ENCODE results near the gene ZNF417.
A peak's percentile ranks its signal among the peaks of the same experiment; 100 is the strongest.
"Not testable (repeated sequence)": the region's sequence is repeated elsewhere in the genome, so short reads cannot be mapped to it uniquely, and the experiment has no call there.

The ZNF417 gene

DNA sequence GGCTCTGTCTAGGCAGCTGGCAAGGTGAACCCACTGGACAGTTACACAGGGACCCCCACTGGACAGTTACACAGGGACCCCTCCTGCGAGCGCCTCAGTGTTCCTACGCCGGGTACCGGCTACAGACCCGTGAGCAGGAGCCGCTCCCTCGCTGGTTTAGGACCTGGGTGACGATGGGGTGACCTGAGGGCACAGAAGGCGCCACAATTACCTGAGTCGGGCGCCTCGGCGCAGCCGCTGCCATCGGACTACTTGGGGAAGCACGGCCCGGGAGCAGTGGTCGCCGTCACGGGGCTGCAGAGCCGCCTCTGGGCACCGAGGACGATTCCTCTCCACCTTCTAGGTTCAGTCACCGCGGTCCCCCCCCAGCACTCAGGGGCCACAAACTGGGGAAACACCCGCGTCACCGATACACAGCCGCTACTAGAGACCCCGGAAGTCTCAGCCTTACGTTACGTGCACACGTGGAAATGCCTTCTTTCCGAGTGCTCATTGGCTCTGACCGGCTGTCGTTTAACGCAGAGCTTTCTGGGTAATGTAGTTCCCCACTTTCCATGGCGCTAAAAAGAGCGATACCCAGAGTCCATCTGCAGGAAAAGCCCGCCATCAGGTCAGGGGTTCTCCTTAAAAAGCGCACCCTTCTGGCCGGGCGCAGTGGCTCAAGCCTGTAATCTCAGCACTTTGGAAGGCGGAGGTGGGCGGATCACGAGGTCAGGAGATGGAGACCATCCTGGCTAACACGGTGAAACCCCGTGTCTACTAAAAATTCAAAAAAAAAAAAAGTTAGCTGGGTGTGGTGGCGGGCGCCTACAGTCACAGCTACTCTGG, at the start of gene ZNF417:
TSS of gene ZNF417 (minus strand) at position 425 of the 828 bp plus-strand sequence. CDS start at position 244, 181 bp downstream.
- peak; percentile 69 to 98 (median 87) for DNase-seq
- intact Hi-C loops (cut with DNase I): not testable (repeated sequence)

DNA sequence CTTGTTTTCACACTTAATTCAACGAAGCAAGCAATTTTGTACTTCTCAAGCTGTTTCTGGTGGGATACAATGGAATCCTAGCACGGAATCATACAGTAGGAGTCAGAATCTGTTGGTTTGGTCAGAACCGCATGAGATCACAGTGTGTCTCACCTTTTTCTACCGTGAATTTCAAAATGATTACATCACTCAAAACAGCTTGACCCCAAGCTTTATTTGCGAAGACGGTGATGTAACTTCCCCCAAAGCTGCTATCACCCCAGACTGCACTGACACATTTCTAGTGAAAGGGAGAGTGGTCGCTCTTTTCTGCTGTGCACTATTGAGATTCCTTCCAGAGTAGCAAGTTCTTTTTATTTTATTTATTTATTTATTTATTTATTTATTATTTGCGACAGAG, 48.4 kb upstream of the ZNF417 start:
- intact Hi-C loops (cut with DNase I): no loop called here
- DNase-seq: peak in 1 of 10 donors; percentile 6

DNA sequence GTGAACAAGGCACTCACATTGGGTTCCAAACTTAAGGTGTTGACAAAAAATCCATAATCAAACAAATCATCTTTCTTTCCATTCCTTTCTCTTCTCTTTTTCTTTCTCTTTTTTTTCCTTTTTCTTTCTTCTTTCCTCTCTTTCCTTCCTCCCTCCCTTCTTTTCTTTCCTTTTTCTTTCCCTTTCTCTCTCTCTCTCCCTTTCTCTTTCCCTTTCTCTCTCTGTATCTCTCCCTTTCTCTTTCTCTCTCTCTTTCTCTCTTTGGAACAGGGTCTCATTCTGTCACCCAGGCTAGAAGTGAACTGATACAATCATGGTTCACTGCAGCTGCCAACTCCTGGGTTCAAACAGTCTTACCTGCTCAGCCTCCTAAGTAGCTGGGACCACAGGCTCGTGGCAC, 45.4 kb upstream of the ZNF417 start:
- no peak for DNase-seq
- intact Hi-C loops (cut with DNase I): no loop called here

DNA sequence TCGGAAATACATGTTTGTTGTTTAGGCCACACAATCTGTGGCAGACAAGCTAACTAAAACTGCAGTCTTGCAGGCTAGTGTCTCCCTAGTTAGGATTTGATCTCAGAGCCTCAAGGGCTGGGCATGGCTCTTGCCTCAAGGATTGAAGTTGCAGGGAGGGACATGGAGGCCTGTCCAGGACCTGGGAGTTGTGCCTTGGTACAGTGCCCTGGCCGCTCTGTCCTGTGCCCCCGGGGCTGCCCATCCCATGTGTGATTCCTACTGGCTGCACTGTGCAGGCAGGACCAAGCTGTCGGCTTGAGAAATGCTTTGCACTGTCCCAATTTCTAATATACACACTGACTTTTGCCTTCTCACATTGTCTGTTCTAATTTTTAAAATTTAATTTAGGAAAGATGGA, 38.6 kb upstream of the ZNF417 start:
- DNase-seq: peak in 1 of 10 donors; percentile 25

DNA sequence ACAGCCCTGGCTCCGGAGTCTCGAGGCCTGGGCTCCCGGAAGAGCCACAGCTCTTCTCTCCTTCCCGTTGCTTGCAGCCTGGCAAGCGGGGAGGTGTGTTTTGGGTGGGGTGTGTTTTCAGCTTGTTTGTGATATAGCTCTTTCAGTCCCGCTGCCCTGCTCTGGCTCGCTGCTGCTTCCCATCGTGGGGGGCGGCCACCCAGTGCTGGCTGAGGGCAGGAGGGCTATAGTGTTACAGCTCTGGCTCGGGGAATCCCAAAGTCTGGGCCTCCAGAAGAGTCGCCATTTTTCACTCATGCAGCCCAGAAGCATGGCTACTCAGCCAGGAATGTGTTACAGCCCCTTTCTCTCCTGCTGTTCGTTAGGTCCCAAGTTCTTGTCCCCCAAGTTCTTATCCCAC, 33.3 kb upstream of the ZNF417 start:
- DNase-seq: no peak
- intact Hi-C loops (cut with DNase I): loop anchor here (10.0 kb wide), 1 partner anchor 55 kb away; the partner anchor contains the start of gene ZNF606

More for the DNA sequence above, 38.6 kb upstream of the ZNF417 start:
- intact Hi-C loops (cut with DNase I): no loop called here

DNA sequence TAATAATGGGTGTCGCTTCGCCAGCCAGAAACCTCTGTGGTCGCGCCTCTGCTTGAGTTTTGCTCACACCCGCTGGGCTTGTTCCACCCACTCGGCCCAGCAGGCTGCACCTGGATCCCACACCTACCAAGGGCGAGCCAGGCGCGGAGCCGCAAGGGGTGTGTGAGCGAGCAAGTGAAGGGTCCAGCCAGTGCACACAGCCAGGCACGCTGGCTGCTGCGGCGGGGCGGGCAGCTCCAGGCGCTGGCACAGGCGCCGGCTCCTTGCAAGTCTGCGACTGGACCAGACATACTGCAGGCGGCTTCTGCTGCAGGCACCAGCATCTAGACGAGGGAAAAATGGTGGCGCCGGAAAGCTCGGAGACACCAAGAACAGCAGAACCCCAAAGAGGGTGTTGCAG, 32.9 kb upstream of the ZNF417 start:
- DNase-seq: peak in 1 of 10 donors; percentile 77
- intact Hi-C loops (cut with DNase I): loop anchor here (10.0 kb wide), 1 partner anchor 56 kb away; the partner anchor contains the start of gene ZNF606

DNA sequence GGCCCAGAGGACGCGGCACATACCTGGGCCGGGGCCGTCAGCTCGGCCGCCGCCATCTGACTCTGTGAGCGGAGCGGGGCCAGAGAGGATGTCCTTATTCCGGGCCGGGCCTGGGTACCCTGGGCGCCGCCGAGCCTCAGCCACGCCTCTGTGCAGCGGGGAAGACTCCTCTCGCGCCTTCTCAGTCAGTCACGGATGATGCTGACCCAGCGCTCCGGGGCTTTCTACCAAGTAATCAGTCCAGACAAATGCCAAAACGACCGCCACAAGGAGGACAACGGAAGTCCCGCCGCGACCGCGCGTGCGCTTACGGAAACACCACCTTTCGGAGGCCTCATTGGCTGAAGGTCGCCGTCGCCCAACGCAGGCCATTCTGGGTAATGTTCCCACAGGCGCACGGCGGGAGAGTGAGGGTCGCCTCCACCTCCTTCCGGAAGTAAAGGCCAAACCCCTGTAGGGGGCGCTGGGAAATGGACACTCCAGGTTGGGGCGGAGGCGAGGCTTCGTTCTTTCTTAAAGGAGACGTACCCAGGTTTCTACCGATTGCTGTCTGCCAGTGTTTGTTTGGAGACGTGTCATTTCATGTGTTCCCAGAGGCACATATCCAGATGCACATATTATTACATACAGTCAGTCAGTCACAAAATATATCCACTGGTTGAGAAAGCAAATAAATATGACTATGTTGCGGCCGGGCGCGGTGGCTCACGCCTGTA, 31.2 kb upstream of the ZNF417 start, which contains the start of gene ZNF256:
TSS of gene ZNF256 (minus strand) at position 288 of the 716 bp plus-strand sequence. CDS start at position 56, 232 bp downstream.
- peak; percentile 87 to 99 (median 97) for DNase-seq
- intact Hi-C loops (cut with DNase I): loop anchor here (10.0 kb wide), 1 partner anchor 57 kb away; the partner anchor contains the start of gene ZNF606

DNA sequence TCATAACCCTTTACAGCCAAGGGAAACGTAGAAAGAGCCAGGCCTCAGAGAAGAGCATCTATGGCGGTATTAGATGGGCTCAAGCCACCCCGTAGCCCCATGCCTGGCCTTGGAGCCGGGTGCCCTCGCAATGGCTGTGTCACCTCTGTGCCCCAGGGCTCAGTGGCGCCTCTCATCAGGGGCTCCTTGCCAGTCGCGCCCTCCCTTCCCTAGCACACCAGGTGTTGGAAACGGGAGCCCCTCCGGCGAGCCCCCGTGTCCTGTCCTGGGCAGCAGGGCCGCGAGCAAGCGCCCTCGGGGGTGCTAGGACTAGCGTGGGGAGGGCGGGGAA, 30.7 kb upstream of the ZNF417 start:
- intact Hi-C loops (cut with DNase I): loop anchor here (10.0 kb wide), 1 partner anchor 58 kb away; the partner anchor contains the start of gene ZNF606
- DNase-seq: peak in 1 of 10 donors; percentile 82

DNA sequence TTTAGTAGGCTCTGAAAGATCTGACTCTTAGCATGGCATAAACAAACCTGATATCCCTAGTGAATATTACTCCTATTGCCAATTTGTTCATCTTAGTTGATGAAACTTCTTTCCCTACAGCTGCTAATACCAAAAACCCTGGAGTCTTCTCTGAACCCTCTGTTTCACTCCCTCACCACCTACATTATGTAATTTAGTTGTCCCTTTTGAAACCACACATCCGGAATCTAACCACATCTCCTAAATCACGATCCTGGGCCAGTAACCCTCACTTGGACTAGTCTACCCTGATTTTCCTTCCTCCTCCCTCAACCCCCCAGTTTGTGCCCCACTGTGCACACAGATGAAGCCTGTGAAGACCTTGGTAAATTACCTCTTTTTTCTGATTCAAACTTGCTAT, 29.9 kb upstream of the ZNF417 start:
- no peak for DNase-seq
- intact Hi-C loops (cut with DNase I): loop anchor here (10.0 kb wide), 1 partner anchor 58 kb away; the partner anchor contains the start of gene ZNF606

DNA sequence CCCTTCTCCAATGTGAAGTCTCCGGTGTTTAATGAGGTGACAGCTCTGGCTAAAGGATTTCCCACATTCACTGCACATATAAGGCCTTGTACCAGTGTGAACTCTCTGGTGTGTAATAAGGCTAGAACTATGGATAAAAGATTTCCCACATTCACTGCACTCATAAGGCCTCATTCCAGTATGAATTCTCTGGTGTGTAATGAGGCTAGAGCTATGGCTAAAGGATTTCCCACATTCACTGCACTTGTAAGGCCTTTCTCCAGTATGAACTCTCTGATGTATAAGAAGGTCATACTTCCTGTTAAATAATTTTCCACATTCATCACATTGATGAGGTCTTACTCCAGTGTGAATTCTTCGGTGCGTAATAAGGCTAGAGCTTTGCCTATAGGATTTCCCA, 25.2 kb upstream of the ZNF417 start:
- no peak for DNase-seq
- intact Hi-C loops (cut with DNase I): loop anchor here (10.0 kb wide), 1 partner anchor 63 kb away; the partner anchor contains the start of gene ZNF606

DNA sequence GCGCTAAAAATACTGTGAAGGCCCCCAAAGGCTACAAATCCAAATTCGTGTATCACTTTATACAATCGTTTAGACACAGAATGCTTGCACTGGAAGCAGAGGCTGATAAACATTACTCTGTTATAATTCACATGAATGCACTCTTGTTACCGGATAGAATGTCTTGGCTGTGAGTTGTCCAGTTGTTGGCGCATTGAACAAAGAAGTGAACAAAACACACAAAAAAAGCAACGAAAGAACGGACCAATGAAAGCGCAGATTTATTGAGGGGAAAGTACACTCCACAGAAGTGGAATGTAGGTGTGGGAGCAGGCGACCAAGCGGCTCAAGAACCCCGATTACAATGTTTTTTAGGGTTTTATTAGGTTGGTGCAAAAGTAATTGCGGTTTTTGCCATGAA, 19.3 kb upstream of the ZNF417 start:
- intact Hi-C loops (cut with DNase I): loop anchor here (10.0 kb wide), 1 partner anchor 219 kb away; the partner anchor contains the start of gene ZNF329
- DNase-seq: no peak

DNA sequence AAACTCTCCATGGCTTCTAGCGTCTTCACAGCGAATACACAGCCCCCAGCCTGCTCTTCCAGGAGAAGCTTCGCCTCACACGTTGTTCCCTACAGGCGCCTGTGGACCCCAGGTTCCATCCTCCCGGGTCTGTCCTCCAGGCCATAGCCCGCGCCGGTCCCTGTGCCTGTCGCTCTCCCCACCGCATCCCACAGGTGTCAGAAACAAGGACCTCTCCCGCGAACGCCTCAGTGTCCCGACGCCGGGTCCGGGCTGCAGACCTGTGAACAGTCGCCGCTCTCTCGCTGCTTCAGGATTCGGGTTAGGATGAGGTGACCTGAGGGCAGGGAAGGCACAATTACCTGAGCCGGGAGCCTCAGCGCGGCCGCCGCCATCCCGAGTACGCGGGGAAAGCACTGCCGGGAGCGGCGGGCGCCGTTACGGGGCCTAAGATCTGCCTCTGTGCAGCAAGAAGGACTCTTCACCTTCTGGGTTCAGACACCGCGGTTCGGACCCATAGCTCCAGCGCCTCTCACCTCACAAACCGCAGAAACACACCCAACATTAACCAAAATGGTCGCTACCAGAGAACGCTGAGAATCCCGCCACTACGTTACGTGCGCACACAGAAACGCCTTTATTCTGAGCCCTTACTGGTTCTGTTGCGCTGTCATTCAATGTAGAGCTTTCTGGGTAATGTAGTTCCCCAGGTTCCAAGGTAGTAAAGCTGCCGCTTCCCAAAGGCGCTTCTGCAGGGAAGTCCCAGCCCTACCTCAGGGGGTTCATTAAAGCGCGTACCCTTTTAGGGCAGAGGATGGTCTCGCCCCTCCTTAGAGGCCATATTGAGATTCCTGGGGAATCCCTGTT, 18.7 kb upstream of the ZNF417 start, which contains the start of gene ZNF418:
TSS of gene ZNF418 (minus strand) at position 583 of the 846 bp plus-strand sequence. CDS start 1,580 bp downstream, outside the sequence.
- intact Hi-C loops (cut with DNase I): loop anchor here (10.0 kb wide), 1 partner anchor 220 kb away; the partner anchor contains the start of gene ZNF329

DNA sequence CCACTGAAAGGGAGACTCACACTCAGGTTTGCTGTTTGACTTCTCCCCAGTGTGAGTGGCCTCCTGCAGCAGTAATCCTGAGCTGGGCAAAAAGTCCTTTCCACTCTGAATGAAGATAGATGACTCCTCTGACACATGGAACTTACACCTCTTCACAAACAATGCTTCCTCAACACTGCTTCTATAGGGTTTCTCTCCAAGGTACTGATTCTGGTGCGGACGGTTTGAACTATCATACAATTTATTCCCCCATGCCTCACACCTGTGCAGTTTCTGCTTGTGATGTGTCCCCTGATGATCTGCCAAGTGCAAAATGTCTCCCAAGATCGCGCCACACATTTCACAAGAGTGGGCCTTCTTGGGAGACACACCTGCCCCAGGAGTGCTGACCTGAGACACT, 11.2 kb upstream of the ZNF417 start:
- no peak for DNase-seq
- intact Hi-C loops (cut with DNase I): no loop called here

More for the DNA sequence above, 18.7 kb upstream of the ZNF417 start, which contains the start of gene ZNF418:
- DNase-seq: peak; percentile 45 to 96 (median 76)

DNA sequence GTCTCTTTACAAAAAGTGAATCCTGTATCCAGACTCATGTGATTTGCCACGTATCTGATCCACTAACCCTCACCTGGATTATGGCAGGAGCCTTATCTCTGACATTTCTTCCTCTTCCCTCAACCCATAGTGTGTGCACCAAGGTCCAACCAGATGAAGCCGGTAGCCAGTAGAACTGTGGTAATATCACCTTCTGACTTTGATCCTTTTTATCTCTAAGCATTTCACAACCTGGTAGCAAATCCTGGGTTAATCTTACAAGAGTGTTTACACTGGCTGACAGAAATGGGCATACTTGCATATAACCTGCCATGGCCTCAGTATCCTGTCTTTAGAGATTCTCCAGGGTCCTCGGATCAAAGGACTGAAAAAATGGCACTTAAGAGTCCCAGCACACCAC, 1.9 kb downstream of the ZNF417 start:
- DNase-seq: no peak
- intact Hi-C loops (cut with DNase I): no loop called here

DNA sequence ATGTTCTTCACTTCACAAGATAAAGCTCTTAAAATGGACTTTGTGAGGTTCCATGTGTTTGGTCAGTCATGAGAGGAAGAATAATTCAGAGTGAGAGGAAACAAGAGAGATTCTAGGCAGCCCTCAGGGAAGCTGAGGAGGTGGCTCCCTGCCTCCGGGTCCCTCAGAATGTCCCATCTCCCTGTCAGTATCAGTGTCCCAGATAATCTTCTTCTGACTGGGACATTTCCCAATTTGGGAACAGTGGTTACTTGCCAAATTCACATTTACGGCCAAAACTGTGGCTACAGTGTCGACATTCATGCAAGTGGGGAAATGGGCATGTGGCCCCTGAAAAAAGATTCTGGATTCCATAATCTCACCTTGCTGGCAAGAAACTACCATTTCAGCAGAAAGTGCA, 9.0 kb downstream of the ZNF417 start:
- intact Hi-C loops (cut with DNase I): no loop called here
- DNase-seq: no peak

DNA sequence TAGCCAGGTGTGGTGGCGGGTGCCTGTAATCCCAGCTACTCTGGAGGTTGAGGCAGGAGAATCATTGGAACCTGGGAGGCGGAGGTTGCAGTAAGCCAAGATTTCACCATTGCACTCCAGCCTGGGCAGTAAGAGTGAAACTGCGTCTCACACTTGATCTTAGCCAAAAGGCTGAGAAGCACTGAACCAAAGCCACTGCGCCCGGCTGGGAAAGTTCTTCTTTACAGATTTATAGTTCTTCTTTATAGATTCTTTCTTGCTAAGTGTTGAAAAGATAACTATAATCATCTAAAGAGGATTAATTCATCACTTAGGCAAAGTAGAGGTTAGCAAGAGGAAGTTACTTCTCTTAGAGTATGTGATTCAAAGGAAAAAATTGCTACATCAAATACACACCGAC, 11.1 kb downstream of the ZNF417 start:
- intact Hi-C loops (cut with DNase I): no loop called here
- no peak for DNase-seq

DNA sequence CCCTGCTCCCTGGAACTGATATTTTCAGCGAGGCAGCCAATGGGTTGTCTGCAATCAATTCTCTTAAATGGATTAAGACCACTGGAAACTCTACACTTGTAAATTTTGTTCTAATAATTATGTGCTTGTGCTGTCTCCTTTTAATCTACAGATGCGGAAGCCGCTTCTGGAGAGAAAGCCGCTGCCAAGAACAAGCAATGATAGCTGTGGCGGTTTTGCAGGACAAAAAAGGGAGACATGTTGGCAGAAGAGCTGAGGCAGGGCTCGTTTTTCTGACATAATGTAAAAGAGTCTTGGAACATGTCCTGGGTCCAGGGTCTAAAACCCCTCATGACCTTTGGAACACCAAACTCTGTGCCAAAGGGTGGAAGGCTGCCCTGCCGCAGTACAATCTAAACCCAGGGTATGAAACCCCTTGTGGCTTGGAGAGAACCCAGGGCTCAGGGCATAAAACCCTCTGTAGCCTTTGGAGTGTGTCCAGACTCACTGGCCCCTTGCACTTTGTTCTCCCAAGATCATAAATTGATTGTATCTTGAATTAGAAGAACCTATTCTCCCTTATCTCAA, 12.7 kb downstream of the ZNF417 start:
- intact Hi-C loops (cut with DNase I): no loop called here
- no peak for DNase-seq

DNA sequence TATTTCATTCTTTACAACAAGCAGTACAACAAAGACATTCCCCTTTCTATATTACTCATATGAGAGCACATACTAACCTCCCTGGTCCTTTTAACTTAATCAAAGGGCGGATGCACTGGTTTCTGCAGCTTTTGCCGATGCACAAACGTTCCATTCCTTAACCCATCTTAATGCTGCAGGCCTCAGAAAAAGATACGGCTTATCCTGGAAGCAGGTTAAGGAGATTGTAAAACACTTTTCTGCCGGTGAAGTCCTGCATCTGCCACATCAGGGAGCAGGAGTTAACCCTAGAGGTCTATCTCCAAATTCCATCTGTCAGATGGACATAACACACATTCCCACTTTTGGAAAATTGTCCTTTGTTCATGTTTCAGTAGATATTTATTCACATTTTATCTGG, 16.1 kb downstream of the ZNF417 start:
- DNase-seq: no peak
- intact Hi-C loops (cut with DNase I): no loop called here

DNA sequence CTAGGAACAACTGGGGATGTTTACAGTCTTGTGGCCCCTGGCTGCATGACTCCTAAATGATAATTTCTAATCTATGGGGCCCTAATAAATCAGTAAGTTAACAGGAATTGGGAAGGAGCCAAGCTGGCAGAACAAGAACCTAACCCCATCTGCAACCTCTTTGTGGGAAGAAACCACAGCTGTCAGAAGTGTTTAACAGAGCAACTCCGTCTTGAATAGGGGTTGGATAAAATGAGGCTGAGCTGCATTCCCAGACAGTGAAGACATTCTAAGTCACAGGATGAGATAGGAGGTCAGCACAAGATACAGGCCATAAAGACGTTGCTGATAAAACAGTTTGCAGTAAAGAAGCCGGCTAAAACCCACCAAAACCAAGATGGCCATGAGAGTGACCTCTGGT, 25.7 kb downstream of the ZNF417 start:
- intact Hi-C loops (cut with DNase I); DNase-seq: not testable (repeated sequence)

Data from posterior cingulate gyrus (tissue), 11 donors.